NCI-H345 treated with DMSO at 0.1 percent for 48 hours (cell line): ENCODE results near the gene ETFB.

ENCODE experiments used
- DNase-seq: peaks from one replicate; lab custom pipeline; 2025; ENCODE audit not compliant: unreplicated experiment; lab: John Stamatoyannopoulos, UW

Gene ETFB

DNA sequence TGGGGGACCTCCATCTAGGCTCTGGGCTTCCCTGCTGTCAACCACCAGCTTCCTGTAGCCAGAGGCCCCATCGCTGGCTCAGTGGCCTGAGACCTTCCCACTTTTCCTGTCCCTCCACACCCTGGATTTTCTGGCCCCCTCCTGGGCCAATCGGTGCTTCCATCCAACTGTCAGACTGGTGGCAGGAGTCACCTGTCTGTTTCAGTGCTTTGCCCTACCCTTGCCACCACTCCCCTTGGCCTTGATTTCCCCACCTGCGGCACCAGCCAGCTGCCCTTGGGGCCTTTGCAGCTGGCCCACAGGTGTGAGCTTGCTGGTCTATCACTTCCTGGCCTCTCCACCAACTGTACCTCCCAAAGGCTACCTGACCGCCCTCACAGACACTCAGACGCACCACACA is 36.8 kb downstream of the ETFB start:
- DNase-seq, result no peak

DNA sequence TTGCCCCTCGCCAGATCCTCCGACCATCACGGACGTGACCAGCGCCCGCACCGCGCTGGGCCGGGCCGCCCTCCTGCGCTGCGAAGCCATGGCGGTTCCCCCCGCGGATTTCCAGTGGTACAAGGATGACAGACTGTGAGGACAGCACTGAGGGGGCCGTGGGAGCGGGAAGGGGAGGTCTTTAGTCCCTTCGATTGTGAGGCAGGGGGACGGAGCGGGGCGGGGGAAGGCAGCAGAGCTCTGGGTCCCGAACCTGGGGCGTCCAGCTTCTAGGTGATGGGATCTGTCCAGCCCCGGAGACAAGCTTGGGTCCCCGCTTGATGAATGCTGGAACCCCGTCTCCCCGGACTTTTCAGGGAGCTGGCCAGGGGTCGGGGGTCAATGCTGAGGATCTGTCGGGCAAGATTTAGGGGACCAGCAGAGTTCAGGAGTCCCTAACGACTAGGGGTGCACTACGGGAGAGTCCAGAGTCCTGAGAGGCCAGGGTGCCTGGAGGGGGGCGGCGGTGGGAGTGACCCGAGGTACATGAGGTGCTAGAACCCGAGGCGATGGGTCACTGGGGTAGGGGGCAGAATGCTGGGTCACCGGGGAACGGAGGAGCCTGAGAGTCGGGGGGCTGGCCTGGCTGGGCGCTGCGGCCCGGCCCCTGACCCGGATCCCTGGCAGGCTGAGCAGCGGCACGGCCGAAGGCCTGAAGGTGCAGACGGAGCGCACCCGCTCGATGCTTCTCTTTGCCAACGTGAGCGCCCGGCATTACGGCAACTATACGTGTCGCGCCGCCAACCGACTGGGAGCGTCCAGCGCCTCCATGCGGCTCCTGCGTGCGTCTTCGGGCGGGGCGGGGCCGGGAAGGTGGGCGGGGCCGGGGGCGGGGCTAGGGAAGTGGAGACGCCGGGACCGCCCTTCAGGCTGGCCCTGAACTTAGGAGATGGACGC is 38.9 kb downstream of the ETFB start:
- no peak for DNase-seq

DNA sequence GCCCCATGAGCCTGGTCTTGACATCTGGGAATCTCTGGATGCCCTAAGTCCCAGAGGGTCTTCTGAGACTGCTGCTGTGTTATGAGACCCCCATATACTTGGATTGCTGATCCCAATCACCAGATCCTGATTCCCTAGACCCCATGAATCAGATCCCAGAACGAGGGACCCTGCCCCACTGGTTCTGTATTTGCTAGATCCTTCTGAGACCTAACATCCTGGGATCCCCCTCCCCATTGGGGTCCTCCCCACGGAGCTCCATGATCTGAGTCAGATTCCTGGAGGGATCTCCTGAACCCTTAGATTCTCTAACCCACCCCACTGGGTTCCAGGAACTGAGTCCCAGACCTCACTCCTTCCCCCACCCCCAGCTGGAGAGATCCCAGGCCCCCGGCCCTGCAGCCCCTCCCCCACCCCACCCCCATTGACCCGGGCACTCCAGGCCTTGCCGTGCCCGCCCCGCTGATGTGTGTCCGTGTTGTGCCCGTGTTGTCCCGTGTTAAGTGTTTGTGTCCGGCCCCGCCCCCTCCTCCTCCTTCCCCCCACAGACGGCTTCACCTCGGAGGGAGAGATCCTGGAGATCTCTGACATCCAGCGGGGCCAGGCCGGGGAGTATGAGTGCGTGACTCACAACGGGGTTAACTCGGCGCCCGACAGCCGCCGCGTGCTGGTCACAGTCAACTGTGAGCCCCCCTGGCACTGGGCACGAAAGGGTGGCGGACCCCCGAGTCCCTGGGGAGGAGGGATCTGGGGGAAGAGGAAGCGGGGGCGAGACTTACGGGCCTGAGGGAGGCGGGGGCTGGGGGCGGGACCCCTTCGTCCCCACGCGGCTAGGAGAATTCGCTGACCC is 39.7 kb downstream of the ETFB start:
- DNase-seq, result no peak

DNA sequence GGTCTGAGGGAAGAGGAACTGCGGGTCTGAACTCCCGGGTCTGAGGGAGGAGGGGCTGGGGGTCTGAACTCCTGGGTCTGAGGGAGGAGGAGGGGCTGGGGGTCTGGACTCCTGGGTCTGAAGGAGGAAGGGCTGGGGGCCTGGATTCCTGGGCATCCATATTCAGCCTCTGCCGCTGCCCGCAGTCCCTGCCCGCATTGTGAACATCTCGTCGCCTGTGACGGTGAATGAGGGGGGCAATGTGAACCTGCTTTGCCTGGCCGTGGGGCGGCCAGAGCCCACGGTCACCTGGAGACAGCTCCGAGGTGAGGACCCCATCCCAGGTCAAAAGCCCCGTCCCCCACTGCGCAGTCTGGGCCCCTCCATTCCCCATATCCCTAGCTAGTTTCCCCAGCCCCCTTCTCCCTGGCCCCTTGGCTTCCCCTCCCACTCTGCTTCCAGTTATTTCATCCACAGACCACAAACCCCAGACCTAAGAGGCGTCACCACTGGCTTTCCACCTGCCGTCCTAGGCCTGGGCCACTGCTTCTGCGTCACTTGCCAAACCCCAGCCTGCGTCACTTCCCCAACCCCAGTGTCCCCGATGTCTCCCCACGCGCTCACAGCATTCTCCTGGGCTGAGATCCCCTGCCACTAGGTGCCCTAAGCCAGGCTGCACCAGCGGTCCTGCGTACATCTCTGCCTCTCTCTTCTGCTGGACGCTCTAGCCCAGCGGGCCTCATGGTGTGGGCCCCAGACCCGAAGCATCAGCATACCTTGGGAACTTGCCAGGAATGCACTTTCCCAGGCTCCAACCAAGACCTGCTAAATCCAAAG is 40.8 kb downstream of the ETFB start:
- no peak for DNase-seq

DNA sequence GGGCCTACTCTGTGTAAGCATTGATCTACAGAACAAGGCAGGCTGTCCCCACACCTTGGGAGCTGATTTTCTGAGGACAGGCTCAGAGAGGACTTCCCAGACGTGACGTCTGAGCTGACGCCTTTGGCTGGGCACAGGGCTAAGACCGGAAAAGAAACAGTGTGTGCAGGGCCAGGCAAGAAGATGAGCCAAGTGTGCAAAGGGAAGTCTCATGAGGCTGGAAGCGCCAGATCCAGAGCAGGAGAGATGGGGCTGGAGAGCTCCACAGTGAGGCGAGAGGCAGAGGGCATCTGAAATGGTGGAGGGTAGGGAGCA is 42.1 kb downstream of the ETFB start:
- DNase-seq, result no peak

DNA sequence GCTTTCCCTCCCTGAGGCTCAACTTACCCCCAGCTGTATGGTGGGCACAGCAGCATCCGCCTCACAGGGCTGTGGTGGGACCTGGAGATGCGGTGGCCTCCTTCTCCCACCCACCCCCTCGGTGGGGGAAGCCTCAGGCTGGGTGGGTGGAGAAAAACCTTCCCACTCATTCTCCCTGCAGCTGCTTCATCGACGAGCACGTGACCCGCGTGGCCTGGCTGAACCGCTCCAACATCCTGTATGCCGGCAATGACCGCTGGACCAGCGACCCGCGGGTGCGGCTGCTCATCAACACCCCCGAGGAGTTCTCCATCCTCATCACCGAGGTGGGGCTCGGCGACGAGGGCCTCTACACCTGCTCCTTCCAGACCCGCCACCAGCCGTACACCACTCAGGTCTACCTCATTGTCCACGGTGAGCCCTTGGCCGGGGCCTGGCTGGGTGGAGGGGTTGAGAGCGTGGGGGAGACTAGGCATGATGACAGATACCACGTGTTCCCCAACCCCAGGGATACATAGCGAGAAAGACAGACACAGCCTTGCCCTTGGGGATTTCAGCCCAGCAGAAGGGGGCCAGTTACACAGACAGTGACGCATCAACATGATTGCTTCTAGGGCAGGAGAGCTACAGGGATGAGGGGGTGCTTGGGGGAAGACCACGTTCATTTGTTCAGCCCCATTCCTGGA is 42.6 kb downstream of the ETFB start:
- no peak for DNase-seq

DNA sequence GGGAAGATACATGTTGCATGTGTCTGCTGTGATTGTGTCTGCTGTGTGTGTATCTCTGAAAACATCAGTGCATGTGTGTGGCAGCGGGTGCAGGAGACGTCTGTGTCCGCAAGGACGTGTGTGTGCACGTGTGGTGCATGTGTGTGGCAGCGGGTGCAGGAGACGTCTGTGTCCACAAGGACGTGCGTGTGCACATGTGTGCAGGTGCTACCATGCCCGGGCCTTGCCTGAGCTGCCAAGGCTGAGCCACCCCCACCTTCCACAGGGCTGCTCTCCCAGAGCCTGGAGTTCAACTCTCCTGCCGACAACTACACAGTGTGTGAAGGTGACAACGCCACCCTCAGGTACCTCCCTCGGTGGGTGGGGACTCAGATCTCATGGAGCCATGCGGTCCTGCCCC is 44.4 kb downstream of the ETFB start:
- no peak for DNase-seq

DNA sequence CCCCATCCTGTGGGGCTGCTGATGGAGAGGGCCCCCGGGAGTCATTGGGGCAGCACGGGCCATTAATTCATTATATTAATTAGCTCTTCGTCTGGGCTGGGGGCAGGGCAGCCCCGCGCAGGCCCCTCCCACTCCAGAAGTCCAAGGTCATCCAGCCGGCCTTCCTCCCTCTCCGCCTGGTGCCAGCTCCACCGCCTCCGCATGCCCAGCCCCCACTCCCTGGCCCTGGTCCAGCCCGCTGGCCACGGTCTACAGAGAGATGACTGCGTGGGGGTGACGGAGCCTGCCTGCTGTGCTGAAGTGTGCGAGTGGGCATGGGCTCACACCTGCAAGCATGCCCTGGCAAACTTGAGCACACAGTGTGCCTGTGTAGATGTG is 45.9 kb downstream of the ETFB start:
- no peak for DNase-seq

DNA sequence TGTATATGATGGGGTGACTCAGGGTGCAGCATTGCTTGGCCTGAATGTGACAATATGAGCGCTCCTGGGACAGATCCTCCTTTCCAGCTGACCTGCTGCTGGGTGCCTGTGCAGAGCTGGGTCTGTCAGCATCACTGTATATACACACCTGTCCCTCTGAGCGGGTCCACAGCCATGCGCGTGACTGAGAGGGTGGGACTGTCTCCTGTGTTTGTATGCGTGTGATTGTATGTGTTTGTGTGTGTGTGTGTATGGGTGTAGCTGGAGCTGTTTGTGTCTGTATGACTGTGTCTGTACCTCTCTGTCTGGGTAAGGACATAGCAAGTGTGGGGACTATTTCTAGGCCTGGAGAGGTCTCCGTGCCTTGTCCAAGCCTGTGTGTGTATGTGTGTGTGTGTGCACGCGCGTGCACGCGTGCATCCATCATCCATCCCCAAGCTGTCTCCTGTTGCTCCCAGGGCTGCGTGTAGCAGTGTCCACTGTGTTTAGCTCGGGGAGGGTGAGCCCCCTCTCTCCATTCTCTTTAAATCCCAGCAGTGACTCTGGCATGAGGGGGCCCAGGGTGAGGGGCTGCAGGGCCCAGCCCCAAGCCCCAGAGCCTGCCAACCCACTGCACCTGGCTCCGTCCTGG is 46.4 kb downstream of the ETFB start:
- DNase-seq, result no peak

DNA sequence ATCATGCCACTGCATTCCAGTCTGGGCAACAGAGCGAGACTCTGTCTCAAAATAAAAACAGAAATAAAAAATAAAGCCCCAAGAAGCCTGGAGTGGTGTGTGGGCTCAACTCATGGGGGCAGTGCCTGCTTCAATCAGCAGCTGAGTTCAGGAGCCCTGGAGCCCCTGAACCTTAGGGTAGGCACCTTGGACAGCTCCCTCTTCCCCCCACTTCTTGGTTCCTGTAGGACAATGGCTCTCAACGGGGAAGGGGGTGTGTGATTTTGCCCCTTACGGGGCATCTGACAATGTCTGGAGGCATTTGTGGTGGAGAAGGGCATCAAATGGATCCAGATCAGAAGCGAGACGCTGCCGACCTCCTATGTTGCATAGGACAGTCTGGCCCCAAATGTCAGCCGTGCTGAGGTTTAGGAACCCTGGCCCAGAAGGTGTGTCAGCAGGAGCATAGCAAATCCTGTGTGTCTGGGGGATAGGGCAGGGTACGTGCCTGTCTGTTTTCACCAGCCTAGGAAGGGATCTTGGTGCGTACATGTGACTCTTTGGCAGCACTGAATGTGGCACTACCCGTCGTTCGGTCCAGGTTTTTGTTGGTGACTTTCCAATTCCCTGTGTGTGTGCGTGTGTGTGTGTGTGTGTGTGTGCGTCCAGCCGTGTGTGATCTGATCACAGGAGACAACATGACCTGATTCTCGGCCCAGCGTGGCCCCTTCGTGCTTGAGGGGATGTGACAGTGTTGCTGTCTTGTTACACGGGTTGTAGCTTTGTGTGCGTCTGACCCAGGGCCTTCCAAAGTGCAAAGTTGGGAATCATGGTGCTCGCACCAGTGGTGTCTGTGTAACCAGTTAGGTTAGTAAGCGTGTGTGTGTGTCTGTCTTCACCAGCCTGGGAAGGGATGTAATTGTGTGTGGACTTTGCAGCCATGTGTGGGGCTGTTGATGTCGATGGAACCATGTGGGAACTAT is 47.2 kb downstream of the ETFB start:
- no peak for DNase-seq

DNA sequence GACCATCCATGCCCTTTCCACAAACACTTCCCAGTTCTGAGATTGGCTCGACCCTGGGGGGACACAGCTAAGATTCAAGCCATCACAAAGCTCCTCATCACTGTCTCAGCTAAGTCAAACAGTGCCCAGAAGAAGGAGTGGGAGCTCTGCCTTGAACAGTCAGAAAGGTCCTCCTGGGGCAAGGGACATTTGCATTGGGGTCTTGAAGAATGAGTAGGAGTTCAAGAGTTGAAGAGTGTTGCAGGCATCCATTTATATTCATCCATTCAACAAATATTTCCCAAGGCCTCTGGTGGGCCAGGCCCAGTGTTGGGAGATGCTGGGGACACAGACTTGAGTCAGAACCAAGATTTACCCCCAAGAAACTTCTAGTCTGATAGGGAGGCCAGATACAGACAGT is 48.2 kb downstream of the ETFB start:
- no peak for DNase-seq

DNA sequence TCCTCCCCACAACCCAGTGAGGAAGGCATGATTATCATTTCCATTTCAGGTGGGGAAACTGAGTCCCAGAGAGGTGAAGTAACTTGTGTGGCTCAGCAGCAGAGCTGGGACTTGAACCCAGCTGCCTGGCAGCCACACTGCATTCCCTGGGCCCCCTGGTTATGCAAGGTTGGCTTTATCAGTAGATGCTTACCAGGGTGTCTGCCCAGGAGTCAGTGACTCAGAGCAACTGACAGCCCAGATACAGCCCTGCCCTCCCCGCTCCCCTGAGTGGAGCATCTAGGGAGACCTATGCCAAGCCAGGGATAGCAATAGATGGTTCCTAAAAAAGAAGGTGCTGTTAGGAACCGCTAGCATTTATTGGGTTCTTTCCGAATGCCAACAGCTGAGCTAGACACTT is 48.8 kb downstream of the ETFB start:
- DNase-seq, result no peak

DNA sequence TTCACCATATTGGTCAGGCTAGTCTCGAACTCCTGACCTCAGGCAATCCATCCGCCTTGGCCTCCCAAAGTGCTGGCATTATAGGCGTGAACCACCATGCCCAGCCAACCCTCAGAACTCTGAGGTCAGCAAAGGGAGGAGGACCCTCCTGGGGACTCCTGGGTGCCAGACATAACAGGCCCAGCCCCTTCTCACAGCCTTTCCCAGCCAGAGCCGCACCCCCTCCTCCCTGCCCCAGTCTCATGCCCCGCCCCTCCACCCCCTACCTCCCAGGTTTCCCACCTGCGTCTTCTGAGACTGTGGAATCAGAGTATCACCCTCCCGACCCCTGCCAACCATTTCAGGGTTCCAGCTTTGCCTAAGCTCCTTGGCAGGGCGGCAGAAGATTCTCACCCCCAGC is 49.5 kb downstream of the ETFB start:
- DNase-seq, result no peak

DNA sequence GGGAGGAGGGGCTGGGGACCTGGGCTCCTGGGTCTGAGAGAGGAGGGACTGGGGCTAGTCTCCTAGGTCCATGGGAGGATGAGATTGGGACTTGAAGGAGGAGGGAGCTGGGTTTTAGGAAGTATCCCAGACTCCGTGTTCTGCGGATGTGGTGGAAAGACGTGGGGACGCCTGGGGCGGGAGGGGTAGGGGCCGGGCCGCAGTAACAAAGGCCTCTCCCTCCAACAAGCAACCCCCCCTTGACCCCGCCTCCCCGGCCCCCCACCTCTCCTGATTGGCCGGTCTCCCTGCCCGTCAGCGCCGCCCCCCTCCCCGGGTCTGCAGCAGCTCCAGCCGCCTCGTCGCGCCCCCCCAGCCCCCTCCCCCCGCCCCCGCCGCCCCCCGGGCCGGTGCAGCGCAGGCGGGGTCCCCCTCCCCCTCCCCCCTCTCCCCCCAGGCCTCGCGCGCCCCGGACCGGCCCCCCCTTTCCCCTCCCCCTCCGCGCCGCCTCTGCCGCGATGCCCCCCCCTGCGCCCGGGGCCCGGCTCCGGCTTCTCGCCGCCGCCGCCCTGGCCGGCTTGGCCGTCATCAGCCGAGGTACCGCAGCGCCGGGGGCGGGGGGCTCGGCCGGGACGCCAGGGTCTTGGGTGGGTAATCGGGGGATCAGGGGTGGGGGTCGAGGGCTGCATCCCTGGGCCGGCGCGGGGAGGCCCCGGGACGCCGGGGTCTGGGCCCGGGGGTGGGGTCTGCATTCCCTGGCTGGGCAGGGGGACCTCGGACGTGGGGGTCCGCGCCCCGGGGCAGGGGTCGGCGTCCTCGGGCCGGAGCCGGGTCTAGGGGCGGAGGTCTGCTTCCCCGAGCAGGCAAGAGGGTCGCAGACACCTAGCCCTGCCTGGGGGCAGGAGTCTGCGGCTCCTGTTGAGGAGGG is 54.6 kb downstream of the ETFB start, which contains the start of gene IGLON5:
IGLON5 (plus strand) TSS at position 294 of the 907 bp plus-strand sequence; CDS start at position 498, 204 bp downstream.
- DNase-seq, result no peak

DNA sequence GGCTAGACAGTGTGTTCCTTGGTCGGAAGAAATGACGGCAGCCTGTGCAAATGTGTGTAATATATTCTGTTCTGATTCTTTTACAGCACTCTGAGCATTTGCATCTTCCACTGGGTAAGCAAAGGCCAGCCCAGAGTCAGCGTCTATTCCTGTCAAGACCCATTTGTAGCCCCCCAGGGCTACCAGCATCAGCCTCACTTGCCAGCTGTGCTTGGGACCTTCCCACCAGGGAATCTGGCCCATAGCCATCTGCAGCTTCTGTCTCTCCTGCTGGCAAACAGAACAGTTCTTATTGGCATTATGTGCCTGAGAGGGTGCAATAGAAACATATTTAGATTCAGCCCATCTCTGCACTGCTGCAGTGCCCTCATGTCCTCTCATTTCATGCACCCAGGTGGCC is 60.7 kb downstream of the ETFB start:
- DNase-seq, result no peak

DNA sequence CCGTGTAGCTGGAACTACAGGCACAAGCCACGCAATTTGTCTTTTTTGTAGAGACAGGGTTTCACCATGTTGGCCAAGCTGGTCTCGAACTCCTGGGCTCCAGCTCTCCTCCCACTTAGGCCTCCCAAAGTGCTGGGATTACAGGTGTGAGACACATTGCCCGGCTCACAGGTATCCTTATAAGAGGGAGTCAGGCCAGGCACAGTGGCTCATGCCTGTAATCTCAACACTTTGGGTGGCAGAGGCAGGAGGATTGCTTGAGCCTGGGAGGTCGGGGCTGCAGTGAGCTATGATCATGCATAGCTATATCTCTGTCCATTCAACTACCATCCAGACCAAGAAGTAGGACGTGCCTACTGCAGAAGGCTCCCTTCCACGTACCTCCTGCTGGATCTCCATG is 64.9 kb downstream of the ETFB start:
- no peak for DNase-seq

DNA sequence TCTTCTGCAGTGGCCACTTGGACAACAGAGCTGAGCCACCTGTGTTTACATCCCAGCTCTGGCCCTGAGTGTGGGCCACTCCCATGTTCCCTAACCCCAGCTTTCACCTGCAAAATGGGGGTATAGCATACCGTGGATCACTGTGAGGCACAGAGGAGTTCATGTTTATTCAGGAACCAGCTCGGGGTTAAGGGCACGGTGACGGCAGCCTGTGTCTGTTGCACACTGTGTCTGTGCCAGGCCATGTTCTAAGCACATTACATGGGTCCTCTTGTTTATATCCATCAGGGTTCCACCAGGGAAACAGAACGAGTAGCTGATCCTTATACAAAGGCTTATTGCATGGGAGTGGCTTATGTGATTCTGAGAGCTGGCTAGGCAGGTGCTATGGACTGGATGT is 68.8 kb downstream of the ETFB start:
- no peak for DNase-seq
